NOMO-1 treated with DMSO at 0.1 percent for 48 hours (cell line): ENCODE results near the gene SLC16A5.
"Not testable (repeated sequence)": the region's sequence is repeated elsewhere in the genome, so short reads cannot be mapped to it uniquely, and the experiment has no call there.

ENCODE experiments used
- DNase-seq: peaks from one replicate; lab custom pipeline; 2025; ENCODE audit not compliant: unreplicated experiment; lab: John Stamatoyannopoulos, UW

SLC16A5 gene, protein sequence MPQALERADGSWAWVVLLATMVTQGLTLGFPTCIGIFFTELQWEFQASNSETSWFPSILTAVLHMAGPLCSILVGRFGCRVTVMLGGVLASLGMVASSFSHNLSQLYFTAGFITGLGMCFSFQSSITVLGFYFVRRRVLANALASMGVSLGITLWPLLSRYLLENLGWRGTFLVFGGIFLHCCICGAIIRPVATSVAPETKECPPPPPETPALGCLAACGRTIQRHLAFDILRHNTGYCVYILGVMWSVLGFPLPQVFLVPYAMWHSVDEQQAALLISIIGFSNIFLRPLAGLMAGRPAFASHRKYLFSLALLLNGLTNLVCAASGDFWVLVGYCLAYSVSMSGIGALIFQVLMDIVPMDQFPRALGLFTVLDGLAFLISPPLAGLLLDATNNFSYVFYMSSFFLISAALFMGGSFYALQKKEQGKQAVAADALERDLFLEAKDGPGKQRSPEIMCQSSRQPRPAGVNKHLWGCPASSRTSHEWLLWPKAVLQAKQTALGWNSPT

GRCh38 chr17:75087558-75088453, at the start of gene SLC16A5:
TSS of gene SLC16A5 (plus strand) at chr17:75087954. CDS start at chr17:75093637, 5,683 bp downstream.
- peak; percentile 78 for DNase-seq

- DNase-seq = no peak
Observed at GRCh38 chr17:75039238-75039637, 48.5 kb upstream of the SLC16A5 start.

- DNase-seq = no peak
Observed at GRCh38 chr17:75041656-75042280, 46.0 kb upstream of the SLC16A5 start.

DNA sequence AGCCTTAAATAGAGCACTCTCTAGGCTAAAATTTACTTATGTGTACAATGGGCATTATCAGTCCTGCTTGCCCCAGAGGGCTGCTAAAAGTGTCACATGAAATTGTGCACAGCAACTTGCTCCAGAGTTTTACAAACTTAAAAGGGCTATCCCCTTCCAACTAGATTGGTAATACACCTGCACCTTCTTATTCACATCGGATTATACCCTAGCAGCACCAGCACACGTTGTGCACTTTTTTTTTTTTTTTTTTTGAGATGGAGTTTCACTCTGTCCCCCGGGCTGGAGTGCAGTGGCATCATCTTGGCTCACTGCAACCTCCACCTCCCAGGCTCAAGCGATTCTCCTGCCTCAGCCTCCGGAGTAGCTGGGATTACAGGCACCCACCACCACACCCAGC, 44.0 kb upstream of the SLC16A5 start:
- DNase-seq = not testable (repeated sequence)

GRCh38 chr17:75044716-75045115, 43.0 kb upstream of the SLC16A5 start:
- DNase-seq = no peak

DNA sequence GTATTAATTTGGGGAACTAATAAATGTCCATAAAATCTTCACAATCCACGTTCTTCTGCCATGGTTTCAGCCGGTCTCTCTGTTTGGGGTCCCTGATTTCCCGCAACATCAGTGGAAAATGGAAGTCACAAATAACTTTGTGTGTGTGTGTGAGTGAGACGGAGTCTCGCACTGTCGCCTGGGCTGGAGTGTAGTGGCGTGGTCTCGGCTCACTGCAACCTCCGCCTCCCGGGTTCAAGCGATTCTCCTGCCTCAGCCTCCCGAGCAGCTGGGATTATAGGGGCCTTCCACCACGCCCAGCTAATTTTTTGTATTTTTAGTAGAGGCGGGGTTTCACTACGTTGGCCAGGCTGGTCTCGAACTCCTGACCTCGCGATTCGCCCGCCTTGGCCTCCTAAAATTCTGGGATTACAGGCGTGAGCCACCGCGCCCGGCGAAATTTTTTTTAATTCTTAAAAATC, 41.8 kb upstream of the SLC16A5 start:
- not testable (repeated sequence) for DNase-seq

DNA sequence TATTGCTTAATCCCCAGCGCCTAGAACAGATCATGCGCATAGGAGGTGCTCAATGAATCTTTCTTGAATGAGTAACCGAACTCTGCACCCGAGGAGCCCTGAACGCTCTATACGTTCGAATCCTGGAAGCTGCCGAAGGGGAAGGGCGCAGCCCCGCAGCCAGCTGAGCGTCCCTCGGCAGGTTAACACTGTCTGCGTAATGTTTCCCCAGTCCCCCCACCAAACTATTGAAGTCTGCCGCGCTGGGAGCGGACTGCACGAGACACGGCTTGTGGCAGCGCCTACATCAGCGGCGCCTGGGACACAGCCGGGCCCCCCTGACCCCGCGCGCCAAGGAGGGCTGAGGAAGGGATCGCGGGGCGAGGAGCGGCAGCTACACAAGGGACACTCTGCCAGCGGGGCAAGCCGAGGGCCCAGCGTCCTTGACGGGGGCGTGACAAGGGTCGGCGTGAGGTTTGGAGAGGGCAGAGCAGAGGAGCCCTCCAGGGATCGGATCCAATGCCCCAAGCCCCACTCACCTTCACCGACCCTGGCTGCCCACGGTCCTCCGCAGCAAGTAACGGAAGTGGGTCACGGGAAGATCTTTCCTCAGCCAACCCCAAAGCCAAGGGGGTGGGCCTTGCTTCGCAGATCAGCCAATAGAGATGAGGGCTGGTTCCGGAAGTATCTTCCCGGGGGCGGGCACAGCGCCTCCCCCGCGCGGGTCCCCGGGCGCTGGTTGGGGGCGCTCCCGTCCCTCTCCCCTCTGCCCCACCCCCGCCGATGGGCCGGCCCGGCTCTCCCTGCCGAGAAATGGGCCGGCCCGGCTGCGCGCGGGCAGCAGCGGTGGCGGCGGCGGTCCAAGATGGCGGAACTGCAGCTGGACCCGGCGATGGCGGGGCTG, 41.1 kb upstream of the SLC16A5 start, which contains the start of the genes ATP5PD and KCTD2:
ATP5PD (minus strand) TSS at position 563 of the 883 bp plus-strand sequence. CDS start 4,319 bp downstream, outside the sequence.
KCTD2 (plus strand) TSS at position 819 of the 883 bp plus-strand sequence; CDS start at position 845, 26 bp downstream.
- DNase-seq = peak; percentile 94

DNA sequence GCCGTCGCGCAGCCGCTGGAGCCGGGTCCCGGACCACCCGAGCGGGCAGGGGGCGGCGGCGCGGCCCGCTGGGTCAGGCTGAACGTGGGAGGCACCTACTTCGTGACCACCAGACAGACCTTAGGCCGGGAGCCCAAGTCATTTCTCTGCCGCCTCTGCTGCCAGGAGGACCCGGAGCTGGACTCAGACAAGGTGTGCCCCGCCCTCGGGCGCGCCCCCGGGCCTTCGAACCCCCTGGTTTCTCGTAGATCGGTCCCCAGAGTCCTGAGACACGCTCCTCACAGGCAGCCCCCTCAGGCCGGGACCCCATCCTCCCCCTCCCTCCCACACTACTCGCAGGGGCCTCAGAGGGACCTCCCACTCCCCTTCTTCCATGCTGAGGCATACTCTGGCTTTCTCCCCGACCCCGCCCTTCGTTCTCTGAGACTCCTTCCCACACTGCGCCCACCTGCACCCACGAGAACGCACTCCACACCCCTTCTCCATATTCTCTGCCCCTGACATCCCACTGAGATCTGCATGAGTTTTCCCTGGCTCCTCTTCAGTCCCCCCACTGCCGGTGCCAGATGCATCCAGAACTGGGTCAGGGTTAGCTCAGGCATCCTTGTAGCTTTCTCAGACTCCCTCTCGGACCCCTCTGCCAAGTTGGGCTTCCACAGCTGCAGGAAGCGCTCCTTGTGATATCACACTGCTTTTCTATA, 40.2 kb upstream of the SLC16A5 start:
- no peak for DNase-seq

- peak; percentile 8 for DNase-seq
Observed at GRCh38 chr17:75048249-75048878, 39.4 kb upstream of the SLC16A5 start.

DNA sequence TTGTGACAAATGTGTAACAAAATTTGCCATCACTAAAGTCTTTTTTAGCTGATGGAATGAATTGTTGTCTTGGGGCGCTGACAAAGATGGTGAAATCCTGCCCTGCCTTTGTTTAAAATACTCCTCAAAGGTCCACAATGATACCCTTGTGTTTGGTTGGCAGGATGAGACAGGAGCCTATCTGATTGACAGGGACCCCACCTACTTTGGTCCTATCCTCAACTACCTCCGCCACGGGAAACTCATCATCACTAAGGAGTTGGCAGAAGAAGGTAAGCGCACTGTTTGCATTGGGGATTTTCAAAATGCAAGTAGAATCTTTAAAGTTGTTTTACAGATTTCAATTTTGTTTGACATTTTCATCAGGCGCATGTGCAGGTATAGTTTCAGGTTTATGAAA, 38.7 kb upstream of the SLC16A5 start:
- no peak for DNase-seq

- no peak for DNase-seq
Observed at GRCh38 chr17:75049706-75050105, 38.0 kb upstream of the SLC16A5 start.

DNA sequence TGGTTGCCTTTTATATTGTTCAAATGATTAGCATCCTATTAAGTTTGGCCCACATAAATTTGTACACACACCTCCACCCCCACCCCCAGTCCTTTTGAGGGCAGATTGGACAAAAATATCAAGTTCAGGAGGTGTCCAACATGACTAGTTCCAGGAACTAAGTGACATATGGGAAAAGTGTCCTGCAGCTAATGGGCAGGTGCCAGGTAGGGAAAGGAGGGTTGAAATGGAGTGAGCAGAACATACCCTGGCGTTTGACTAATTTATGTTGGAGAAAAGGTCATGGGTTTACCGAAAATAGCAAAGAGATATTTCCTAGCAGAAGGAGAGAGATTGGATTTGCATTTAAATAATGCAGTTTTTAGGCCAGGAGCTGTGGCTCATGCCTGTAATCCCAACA, 35.8 kb upstream of the SLC16A5 start:
- no peak for DNase-seq

GRCh38 chr17:75059369-75060345, 28.1 kb upstream of the SLC16A5 start:
- peak; percentile 16 for DNase-seq

- DNase-seq = no peak
Observed at GRCh38 chr17:75060434-75061054, 27.2 kb upstream of the SLC16A5 start.

DNA sequence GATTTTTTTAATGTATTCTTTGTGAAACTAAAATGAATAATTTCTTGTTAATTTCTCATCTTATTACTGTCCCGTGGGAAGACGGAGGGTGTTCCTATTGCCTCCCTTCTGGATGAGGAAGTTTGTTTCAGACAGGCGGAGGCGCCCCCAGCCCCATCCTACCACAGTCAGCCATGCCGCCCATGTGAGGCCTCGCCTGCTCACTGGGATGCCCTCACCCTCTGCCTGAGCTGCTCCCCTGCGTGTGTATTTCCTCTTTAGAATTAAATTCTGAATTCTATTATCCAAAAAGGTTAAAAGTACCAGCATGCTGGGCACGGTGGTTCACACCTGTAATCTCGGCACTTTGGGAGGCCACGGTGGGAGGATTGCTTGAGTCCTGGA, 26.7 kb upstream of the SLC16A5 start:
- no peak for DNase-seq

DNA sequence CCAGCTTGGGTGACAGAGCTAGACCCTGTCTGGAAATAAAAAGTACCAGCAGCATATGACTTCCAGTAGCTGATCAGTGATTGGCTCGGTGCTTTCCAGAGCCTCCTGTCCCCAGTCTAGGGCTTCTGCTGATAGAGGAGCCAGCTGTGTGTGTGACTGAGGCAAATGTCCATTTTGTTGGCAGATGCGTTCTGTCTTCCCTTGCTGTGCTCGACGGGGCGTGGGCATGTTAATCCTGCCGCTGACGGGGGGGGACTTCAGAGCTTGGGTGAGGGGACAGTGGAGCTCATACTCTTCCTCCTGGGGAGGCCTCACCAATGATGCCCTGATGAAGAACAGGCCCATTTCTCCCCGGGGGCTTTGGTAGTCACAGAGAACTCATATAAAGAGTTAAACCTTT, 26.1 kb upstream of the SLC16A5 start:
- no peak for DNase-seq

DNA sequence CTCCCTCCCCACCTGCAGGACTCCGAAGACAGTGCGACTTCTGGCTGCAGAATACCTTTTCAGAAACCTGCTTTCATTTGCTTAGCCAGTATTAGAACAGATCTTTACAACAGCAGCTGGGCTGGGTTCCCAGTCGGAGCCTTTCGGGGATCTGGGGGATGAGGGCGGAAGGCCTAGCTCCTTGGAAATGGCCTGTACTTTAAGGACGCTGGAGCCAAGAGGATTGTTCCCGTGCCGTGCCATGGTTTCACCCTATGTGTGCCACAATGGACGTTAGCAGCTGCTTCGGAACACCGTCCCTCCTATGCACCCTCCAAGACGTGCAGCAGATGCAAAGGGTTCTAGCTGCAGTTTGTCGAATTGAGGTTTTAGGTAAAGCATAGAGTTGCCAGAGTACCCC, 24.6 kb upstream of the SLC16A5 start:
- DNase-seq = no peak
